ENCODE measurements around the gene LOXL1.
"Not testable (repeated sequence)": the region's sequence is repeated elsewhere in the genome, so short reads cannot be mapped to it uniquely, and the experiment has no call there.

The LOXL1 gene

DNA sequence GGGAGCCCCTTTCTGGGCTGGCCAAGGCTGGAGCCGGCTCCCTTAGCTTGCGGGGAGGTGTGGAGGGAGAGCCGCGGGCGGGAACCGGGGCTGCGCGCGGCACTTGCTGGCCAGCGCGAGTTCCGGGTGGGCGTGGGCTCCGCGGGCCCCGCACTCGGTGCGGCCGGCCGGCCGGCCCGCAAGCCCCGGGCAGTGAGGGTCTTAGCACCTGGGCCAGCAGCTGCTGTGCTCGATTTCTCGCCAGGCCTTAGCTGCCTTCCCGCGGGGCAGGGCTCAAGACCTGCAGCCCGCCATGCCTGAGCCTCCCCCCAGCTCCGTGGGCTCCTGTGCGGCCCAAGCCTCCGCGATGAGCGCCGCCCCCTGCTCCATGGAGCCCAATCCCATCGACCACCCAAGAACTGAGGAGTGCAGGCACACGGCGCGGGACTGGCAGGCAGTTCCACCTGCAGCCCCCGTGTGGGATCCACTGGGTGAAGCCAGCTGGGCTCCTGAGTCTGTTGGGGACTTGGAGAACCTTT lies 47.5 kb downstream of the LOXL1 start:
- DNase-seq (ENCODE audit: low read depth in 2 of 3, low spot score in 1 of 3): not testable (repeated sequence)

DNA sequence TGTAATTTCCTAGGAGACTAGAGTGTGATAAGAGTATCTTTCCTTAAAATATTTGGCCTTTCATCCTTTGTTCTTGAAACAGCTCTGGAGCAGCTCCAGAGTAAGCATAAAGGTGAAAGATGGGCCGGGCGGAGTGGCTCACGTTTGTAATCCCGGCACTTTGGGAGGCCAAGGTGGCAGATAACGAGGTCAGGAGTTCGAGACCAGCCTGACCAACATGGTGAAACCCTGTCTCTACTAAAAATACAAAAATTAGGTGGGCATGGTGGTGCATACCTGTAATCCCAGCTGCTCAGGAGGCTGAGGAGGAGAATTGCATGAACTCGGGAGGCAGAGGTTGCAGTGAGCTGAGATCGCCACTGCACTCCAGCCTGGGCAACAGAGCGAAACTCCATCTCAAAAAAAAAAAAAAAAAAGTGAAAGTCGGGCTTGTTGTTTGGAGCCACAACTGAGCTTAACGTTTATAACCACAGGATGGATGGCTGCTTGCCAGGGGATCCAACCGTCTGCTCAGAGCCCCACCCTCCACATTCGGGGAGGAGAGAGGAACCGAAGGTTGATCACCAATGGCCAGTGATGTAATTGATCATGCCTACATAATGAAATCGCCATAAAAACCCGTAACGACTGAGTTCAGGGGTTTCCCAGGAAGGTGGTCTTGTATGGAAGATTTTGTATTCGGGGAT lies 49.3 kb downstream of the LOXL1 start:
- DNase-seq (ENCODE audit: low read depth in 2 of 3, low spot score in 1 of 3): not testable (repeated sequence)

DNA sequence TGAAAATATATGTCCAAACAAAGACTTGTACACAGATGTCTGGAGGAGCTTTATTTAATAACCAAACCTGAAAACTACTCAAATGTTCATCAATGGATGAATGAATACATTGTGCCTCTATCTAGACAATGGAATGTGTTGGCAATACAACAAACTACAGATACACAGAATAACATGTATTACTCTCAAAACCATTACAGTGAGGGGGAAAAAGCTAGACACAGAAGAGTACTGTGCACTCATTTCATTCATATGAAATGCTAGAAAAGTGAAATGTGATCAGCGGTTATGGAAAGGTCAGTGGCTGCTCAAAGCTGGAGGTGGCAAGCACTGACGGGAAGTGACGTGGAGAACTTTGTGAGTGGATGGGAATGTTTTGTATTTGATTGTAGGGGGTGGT lies 52.6 kb downstream of the LOXL1 start:
- DNase-seq (ENCODE audit: low read depth in 2 of 3, low spot score in 1 of 3): no peak

DNA sequence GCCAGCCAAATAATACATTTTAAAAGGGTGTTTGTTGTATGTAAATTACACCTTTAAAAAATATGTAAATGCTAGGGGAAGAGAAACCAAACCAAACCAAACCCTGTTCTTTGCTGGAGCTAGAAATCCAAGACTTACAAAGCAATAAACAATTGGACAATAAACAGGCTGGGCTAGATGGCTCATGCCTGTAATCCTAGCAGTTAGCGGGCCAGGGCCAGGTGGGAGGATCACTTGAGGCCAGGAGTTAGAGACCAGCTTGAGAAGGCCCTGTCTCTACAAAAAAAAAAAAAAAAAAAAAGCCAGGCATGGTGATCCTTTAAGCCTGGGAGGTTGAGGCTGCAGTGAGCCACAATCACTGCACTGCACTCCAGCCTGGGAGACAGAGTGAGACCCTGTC lies 53.4 kb downstream of the LOXL1 start:
- no peak for DNase-seq (ENCODE audit: low read depth in 2 of 3, low spot score in 1 of 3)

GRCh38 chr15:73981761-73982221 lies 55.5 kb downstream of the LOXL1 start:
- DNase-seq (ENCODE audit: low read depth in 2 of 3, low spot score in 1 of 3): no peak

GRCh38 chr15:73982222-73982962 lies 56.1 kb downstream of the LOXL1 start:
- DNase-seq (ENCODE audit: low read depth in 2 of 3, low spot score in 1 of 3): peak in 1 of 3 donors; percentile 25

DNA sequence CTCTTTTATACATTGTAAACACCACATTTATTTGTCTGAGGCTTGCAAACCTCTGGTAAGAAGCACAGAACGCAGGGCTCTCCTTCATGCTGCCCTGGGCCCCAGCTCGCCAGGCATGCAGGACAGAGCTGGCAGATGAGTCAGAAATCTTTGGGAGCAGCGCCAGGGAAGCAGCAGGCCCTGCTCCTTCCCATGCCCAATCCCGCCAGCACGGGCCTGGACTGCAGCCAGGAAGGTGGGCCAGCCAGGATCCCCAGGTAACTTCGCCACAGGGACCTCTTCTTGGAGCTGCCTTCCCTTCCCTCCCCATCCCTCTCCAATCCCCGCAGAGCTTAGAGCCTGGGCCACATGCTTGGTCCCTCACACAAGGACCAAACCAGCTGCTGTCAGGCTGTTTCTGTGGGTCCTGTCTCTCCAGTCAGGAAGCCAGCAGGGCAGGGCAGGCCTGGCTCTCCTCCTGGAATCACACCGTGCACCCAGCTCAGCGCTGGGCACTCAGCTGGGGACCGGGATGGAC lies 57.0 kb downstream of the LOXL1 start:
- DNase-seq (ENCODE audit: low read depth in 2 of 3, low spot score in 1 of 3): no peak

DNA sequence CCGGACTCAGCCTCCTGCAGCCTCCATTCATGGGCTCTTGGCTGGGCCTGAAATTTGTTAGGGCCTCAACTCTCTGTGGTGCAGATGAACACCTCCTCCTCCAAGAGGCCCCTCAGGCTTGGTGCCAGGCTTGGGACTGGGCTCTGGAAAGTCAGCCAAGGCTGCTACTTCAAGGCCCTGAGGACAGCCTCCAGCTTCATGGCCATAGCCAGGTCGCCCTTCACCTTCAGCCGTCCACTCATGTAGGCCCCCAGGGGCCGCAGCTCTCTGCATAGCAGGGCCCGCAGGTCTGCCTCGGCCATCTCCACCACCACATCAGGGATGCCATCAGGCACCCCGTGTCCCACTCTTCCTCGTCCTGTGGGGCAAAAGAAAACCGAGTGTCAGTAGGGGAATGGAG lies 57.5 kb downstream of the LOXL1 start:
- DNase-seq (ENCODE audit: low read depth in 2 of 3, low spot score in 1 of 3): no peak

- DNase-seq (ENCODE audit: low read depth in 2 of 3, low spot score in 1 of 3): no peak
Measured at GRCh38 chr15:73984208-73984979, 58.1 kb downstream of the LOXL1 start.

GRCh38 chr15:73985101-73985873 lies 59.0 kb downstream of the LOXL1 start:
- DNase-seq (ENCODE audit: low read depth in 2 of 3, low spot score in 1 of 3): no peak

DNA sequence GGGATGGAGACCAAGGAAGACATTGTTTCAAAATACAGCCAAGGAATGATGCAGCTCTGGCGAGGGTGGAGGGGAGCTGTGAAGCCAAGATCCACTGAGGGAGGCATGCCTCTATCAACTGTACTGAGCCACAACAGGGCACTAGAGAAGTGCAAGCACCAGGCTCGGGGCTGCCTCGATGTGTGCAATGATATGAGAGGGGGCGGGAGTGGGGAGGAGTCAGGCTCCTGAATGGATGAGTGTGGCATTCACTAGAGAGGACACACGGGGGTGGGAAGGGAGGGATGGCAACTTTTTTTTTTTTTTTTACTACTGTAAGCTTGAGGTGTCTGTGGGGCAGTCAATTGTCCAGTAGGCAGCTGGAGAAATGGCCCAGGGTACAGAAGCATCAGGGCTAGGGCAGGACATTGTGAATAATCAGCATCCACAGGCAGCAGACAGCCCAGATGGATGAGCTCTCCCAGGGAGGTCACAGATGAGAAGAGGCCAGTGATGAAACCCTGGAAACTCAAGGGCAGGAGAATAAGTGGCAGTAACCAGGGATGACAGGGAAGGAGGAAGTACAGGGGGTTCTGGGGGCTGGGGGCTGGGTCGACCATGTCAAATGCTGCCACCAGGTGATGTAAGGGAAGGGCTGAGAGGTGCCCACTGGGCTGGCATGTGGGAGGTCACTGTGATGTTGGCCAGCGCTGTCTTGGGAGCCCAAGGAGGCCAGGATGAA lies 60.0 kb downstream of the LOXL1 start:
- DNase-seq (ENCODE audit: low read depth in 2 of 3, low spot score in 1 of 3): no peak

DNA sequence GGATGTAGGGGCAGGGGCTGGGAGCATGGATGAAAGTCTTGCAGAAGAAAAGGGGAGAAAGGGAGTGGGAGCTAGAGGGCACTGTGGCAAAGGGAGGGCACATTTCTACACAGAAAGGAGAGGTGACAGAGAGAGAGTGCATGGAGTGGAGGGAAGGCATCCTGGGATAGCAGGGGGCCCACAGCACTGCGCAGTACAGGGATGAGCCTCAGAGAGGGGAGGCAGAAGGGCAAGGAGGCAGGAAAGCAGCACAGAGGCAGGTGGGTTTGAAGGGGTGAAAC lies 60.5 kb downstream of the LOXL1 start:
- DNase-seq (ENCODE audit: low read depth in 2 of 3, low spot score in 1 of 3): no peak

GRCh38 chr15:73987250-73987649 lies 61.0 kb downstream of the LOXL1 start:
- DNase-seq (ENCODE audit: low read depth in 2 of 3, low spot score in 1 of 3): no peak

DNA sequence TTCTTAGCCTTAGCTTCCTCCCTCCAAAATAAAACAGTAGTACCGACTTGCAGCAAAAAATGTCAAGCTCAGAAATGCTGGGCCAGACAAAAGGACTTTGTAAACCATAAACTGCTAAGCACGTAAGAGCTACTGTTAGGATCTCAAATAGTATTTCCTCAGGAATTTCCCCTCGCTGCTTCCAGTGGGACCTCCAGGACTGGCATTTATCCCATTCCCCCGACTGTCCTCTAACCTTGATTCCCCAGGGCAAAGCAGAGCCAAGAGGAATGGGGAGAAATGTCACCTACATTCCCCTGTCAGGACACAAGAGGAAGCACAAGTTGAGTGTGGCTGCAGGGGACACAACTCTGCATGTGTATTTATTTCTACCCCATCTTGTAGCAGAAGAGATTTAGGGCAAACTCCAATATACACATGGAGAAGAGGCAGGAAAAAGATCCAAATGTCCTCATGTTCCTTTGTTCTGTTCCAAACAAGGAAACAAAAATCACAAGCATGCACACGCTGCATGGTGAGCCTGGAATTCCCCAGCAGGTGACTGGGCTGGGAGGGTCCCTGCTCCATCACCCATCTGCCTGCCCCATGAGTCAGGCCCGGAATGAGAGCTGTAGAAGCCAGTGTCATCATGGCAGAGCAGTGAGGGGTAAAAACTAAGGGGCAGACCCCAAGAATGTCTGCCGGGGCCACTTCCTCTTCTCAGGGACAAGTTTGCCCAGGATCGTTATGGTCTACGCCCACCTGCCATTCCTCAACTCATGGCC lies 61.6 kb downstream of the LOXL1 start:
- DNase-seq (ENCODE audit: low read depth in 2 of 3, low spot score in 1 of 3): no peak

- DNase-seq (ENCODE audit: low read depth in 2 of 3, low spot score in 1 of 3): no peak
Measured at GRCh38 chr15:73988445-73988969, 62.2 kb downstream of the LOXL1 start.

GRCh38 chr15:73989001-73989798 lies 62.9 kb downstream of the LOXL1 start:
- no peak for DNase-seq (ENCODE audit: low read depth in 2 of 3, low spot score in 1 of 3)

DNA sequence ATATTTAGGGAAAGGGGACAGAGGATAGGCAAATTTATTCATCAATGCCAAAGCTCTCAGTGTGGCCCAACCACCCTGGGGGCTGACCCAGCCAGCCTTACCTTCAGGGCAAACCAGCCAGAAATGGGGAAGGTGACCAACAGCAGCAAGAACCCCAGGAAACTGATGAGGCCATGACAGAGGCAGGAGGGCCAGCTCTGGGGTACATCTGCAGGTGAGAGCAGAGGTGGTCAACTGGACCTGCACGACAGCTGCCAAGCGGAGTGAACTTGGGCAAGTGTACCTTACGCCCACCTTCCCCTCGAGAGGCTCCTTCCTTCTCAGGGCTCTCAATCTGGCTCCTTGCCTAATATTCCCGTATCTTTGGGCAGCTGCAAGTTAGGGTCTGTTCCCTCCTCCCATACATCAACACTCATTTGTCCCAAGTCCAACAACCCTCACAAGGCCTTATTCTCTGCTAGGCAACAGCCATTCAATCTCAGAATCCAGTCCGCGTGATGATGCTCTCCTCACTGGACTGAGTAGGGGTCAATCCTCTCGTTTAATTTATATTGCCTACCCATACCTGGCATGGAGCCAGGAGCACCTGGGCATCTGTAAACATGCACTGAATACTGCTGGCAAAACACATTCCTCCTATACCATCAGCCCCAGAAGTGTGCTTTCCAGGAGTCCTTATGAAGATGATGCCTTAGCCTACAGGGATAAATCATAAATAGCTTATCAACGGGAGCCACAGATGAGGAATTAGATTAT lies 64.2 kb downstream of the LOXL1 start:
- no peak for DNase-seq (ENCODE audit: low read depth in 2 of 3, low spot score in 1 of 3)

GRCh38 chr15:73991260-73991659 lies 65.0 kb downstream of the LOXL1 start:
- DNase-seq (ENCODE audit: low read depth in 2 of 3, low spot score in 1 of 3): no peak

All from stimulated activated CD4-positive, alpha-beta T cell treated with anti-CD3 and anti-CD28 coated beads, Interleukin-12 subunit alpha, Interleukin-12 subunit beta, amount 100 ng/mL, for 48 hours (primary cell).